ENCODE measurements around the gene DLX2. TPM values are rescaled to one million over a fixed set of nuclear protein-coding genes. Genes with fewer than 3 reads are reported as not detected.
"Not testable (repeated sequence)": the region's sequence is repeated elsewhere in the genome, so short reads cannot be mapped to it uniquely, and the experiment has no call there.

DLX2 gene
- total RNA-seq, 1 donor from 2014 or later, result 0.41 TPM

DNA sequence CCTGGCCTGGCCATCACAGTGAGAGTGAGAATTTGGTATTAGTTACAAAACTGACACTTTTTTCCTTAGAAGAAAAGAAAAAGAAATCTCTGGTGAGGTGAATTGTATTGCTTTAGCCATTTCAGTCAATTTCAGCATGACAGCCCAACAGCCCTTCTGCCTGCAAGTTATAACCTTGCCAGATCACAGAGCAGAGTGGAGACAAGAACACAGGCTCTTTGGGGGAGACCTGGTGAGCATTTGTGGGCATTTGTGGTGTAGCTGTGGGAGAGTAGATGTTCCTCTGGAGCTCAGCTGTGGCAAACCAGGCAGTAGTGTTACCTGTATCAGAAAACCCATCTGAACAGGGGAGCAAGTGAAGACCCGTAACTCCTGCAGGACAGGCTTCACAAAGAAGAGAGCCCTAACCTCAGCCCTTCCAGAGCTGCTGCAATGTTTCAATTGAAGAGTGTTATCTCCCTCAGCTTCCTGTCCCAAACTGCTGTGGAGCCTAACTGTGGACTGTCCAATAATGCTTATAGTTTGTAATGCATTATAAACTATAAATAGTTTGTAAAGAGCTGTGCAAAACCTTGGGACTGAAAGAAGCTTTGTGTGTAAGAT is 40.2 kb downstream of the DLX2 start:
- DNase-seq (ENCODE audit: extremely low read depth, low read depth, low spot score), result no peak

- not testable (repeated sequence) for DNase-seq (ENCODE audit: extremely low read depth, low read depth, low spot score)
Observed at GRCh38 chr2:172060118-172060517, 42.6 kb downstream of the DLX2 start.

GRCh38 chr2:172058660-172059059 is 44.0 kb downstream of the DLX2 start:
- DNase-seq (ENCODE audit: extremely low read depth, low read depth, low spot score), result no peak

- no peak for DNase-seq (ENCODE audit: extremely low read depth, low read depth, low spot score)
Observed at GRCh38 chr2:172056293-172056692, 46.4 kb downstream of the DLX2 start.

DNA sequence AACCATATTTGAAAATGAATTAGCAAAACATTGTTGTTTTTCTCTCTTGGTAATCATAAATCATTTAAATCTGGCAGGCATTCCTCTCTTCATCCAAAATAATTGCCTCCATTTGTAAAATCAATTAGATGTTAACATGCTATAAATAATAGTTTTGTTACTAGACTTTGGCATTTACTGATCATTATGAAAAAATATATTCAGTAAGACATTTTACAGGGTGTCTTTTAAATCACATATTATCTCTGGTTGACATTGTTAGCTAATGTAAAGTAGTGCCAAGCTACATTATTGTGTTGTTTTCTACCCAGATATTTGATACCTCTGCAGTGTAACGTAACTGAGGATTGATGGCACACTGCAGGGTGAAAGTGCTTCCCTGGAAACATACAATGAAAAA is 49.2 kb downstream of the DLX2 start:
- no peak for DNase-seq (ENCODE audit: extremely low read depth, low read depth, low spot score)

- peak; percentile 25 for DNase-seq (ENCODE audit: extremely low read depth, low read depth, low spot score)
Observed at GRCh38 chr2:172052000-172052983, 50.4 kb downstream of the DLX2 start.

DNA sequence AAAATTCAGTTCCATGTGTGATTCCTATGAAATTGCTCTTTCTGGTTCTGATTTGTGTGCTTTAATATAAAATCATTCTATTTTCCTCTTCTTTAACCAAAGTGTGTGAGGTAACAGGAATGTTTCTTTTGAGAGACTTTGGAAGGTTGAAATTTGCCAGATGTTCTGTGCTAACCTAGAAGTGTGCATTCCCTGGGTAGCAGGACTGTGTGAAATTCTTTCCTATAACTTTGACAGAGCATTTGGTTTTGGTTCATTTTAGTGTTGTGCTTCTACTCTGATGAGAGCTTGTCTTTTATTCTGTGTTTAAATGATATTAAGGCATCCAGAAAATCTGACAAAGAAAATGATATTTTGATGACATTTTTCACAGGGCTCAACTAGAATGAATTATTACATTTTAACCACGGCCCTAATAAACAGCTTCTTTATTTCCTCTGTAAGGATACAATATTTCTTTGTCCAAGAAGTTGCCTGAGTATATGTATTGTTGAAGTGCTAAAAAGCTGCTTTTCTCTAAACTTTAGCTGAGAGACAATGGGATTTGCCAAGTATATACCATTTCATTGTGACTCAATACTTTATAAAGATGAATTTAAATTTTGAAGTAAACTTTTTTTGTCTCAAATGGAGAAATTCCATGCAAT is 52.1 kb downstream of the DLX2 start:
- DNase-seq (ENCODE audit: extremely low read depth, low read depth, low spot score), result no peak

DNA sequence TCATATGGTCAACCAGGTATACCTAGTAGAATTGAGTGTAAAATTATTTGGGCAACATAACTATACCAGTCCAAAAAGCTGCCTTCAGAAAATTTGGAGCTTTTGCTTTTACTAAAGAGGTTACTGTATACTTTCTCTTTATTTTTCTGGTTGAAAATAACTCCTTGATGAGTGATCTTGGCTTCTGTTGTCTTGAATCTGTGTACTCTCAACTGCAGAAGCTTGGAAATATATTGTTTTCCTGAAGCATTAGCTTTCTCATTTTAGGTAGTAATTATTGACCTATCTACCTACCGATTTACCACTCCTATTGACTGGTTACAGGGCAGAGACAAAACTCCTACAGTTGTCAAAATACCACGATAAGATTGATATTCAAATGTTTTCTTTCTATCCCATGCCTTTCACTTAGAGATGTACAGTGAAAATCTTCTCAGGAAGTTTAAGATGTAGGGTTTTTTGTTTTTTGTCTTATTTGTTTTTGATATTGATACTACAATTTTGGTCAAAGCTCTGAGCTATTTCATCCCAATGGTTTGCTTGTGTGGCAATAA is 53.1 kb downstream of the DLX2 start:
- DNase-seq (ENCODE audit: extremely low read depth, low read depth, low spot score), result no peak

Other genes with a start within 250 kb of the DLX2 start
- gene SLC25A12, start 208.7 kb downstream of the DLX2 start, total RNA-seq, result 11.7 and 13.8 TPM in 2 replicates
- gene HAT1, start 180.4 kb downstream of the DLX2 start, total RNA-seq, result 31.1 and 37.2 TPM in 2 replicates
- gene METAP1D, start 102.9 kb downstream of the DLX2 start, total RNA-seq, result 2.4 and 2.5 TPM in 2 replicates
- 0.34 TPM in 1 of 2 replicates, not detected in the other for gene DLX1, start 17.4 kb downstream of the DLX2 start, total RNA-seq